Aorta (tissue), 5 donors: ENCODE data around the gene MCU. TPM values are rescaled to one million over a fixed set of nuclear protein-coding genes. Genes with fewer than 3 reads are reported as not detected.

Experiments
- ATAC-seq: fragments of 200-7000 bp; cut with Tn5 transposase; one replicate; pipeline ENCODE4 v1.9.1; 2022; ENCODE audit warnings: moderate library complexity; ENCODE audit not compliant: low FRiP score
- DNase-seq, 2 donors: peaks; one replicate each; pipeline ENCODE4 v3.0.0-alpha.2; 2020
- H3K27ac ChIP-seq, 2 donors: one replicate each; pipeline ENCODE4 v1.5.1; 2013; ENCODE audit warnings: low read length in 2 of 2, mild to moderate bottlenecking in 2 of 2, moderate library complexity in 2 of 2, control low read depth in 1 of 2, inconsistent platforms in 1 of 2, low read depth in 1 of 2
- H3K27me3 ChIP-seq, 2 donors: one replicate each; pipeline ENCODE4 v1.6.1; 2013; ENCODE audit warnings: control low read depth in 1 of 2, low read length in 1 of 2, mild to moderate bottlenecking in 1 of 2, moderate library complexity in 1 of 2; ENCODE audit not compliant: insufficient read depth in 2 of 2, control insufficient read depth in 1 of 2
- H3K36me3 ChIP-seq, 2 donors: one replicate each; pipeline ENCODE4 v1.6.1; 2013; ENCODE audit warnings: control low read depth in 1 of 2, low read length in 1 of 2, mild to moderate bottlenecking in 1 of 2; ENCODE audit not compliant: insufficient read depth in 2 of 2, control insufficient read depth in 1 of 2
- H3K4me1 ChIP-seq, 2 donors: one replicate each; pipeline ENCODE4 v1.6.1; 2013; ENCODE audit warnings: low read length in 2 of 2, control low read depth in 1 of 2, mild to moderate bottlenecking in 1 of 2, moderate library complexity in 1 of 2; ENCODE audit not compliant: insufficient read depth in 2 of 2, control insufficient read depth in 1 of 2
- H3K4me3 ChIP-seq, 2 donors: one replicate each; pipeline ENCODE4 v1.5.1; 2013; ENCODE audit warnings: low read length in 2 of 2, control low read depth in 1 of 2, mild to moderate bottlenecking in 1 of 2
- H3K9me3 ChIP-seq: one replicate; pipeline ENCODE4 v1.6.1; 2013; ENCODE audit warnings: mild to moderate bottlenecking, low read length; ENCODE audit not compliant: control insufficient read depth
- WGBS, 2 donors: extraction: QIAGEN DNeasy Blood & Tissue Kit; methylation state at CpG; one replicate each; pipeline ENCODE4 v1.1.7; 2013; 5-methylcytosine and 5-hydroxymethylcytosine counted together
- intact Hi-C, 2 donors: fragments of 100-400 bp; cut with DNase I; formaldehyde crosslinking; loops; one replicate each; pipeline versions ENCODE4 v1.14.2 to v1.15.0; 2022
- polyA plus RNA-seq, 2 donors: library from polyadenylated mRNA; stranded (reverse); fragments of 200-250 nt; gene quantifications; one replicate each; pipeline ENCODE4 v1.2.3, GENCODE V29; 2013
- total RNA-seq, 2 donors: library from RNA; stranded (reverse); fragmentation: NEBNext Ultra II Directional; extraction: Animal tissue kit (Norgen Biotek cat#: 25700); gene quantifications; one replicate each; pipeline ENCODE4 v1.2.1, GENCODE V29; 2021
- donor health status: healthy with polysubstance abuse.
- donor health status: Bipolar disorder and iron deficiency.
- donor health status: DM: no; HTN: no; CAD: no.
- donor health status: DM: no; HTN: no; CAD: no.
- donor health status: DM: yes; HTN: yes; CAD: no.

The MCU gene
- total and polyA plus RNA-seq, 4 donors, result 18.3 to 45.6 (median 26.6) TPM

- no peak overlapping the region for H3K4me3 ChIP-seq
- 97 to 98% methylated on average over 5 of the region's 5 CpGs for WGBS, 2 donors
- no peaks in the 10 kb centered on the region for H3K36me3 ChIP-seq
- no peaks in the 10 kb centered on the region for H3K27me3 ChIP-seq
- peak overlapping the region in 1 of 2 donors; percentile 17 for H3K27ac ChIP-seq
- no peaks in the 10 kb centered on the region for H3K9me3 ChIP-seq
- DNase-seq (no peak), ATAC-seq (no peak)
- intact Hi-C loops, result no loop called here
- peaks cover 0 to 4% of the 10 kb centered on the region in 2 donors for H3K4me1 ChIP-seq
These were observed 109.4 kb downstream of the MCU start for GRCh38 chr10:72801263-72801868.

GRCh38 chr10:72802332-72802731 lies 110.4 kb downstream of the MCU start:
- DNase-seq, result no peak
- intact Hi-C loops, result no loop called here

GRCh38 chr10:72802763-72803505 lies 111.0 kb downstream of the MCU start:
- WGBS, 2 donors, result 5 to 6% methylated on average over 4 of the region's 4 CpGs
- no peaks in the 10 kb centered on the region for H3K27me3 ChIP-seq
- H3K9me3 ChIP-seq, result no peaks in the 10 kb centered on the region
- no peak overlapping the region for H3K4me3 ChIP-seq
- ATAC-seq (no peak), DNase-seq (no peak)
- no peak overlapping the region for H3K27ac ChIP-seq
- H3K36me3 ChIP-seq, result no peaks in the 10 kb centered on the region
- H3K4me1 ChIP-seq, result peaks cover 0 to 4% of the 10 kb centered on the region in 2 donors
- intact Hi-C loops, result no loop called here

More at GRCh38 chr10:72802332-72802731, 110.4 kb downstream of the MCU start:
- no peak for ATAC-seq
- H3K4me3 ChIP-seq, result no peak overlapping the region
- no peak overlapping the region for H3K27ac ChIP-seq
- H3K27me3 ChIP-seq, result no peaks in the 10 kb centered on the region
- H3K4me1 ChIP-seq, result peaks cover 0 to 4% of the 10 kb centered on the region in 2 donors
- no peaks in the 10 kb centered on the region for H3K36me3 ChIP-seq
- H3K9me3 ChIP-seq, result no peaks in the 10 kb centered on the region
- 52 to 60% methylated on average over 2 of the region's 2 CpGs for WGBS, 2 donors

GRCh38 chr10:72808001-72808400 lies 116.1 kb downstream of the MCU start:
- intact Hi-C loops, result no loop called here
- no peaks in the 10 kb centered on the region for H3K4me1 ChIP-seq
- no peaks in the 10 kb centered on the region for H3K9me3 ChIP-seq
- no peaks in the 10 kb centered on the region for H3K27me3 ChIP-seq
- DNase-seq (no peak), ATAC-seq (no peak)
- H3K4me3 ChIP-seq, result no peak overlapping the region
- 85% methylated on average over 3 of the region's 3 CpGs for WGBS, 2 donors
- no peaks in the 10 kb centered on the region for H3K36me3 ChIP-seq
- no peak overlapping the region for H3K27ac ChIP-seq

GRCh38 chr10:72809006-72809405 lies 117.1 kb downstream of the MCU start:
- Histone ChIP-seq H3K9me3 (no peaks in the 10 kb centered on the region), H3K4me1 (peaks cover 0 to 2% of the 10 kb centered on the region in 2 donors), H3K36me3 (no peaks in the 10 kb centered on the region), H3K4me3 (no peak overlapping the region), H3K27me3 (no peaks in the 10 kb centered on the region), H3K27ac (no peak overlapping the region)
- 88 to 96% methylated on average over 1 of the region's 1 CpG for WGBS, 2 donors
- intact Hi-C loops, result no loop called here
- no peak for DNase-seq
- ATAC-seq, result no peak

GRCh38 chr10:72810976-72811375 lies 119.0 kb downstream of the MCU start:
- Histone ChIP-seq H3K27me3 (no peaks in the 10 kb centered on the region), H3K9me3 (no peaks in the 10 kb centered on the region), H3K27ac (no peak overlapping the region), H3K4me1 (peaks cover 0 to 3% of the 10 kb centered on the region in 2 donors), H3K36me3 (no peaks in the 10 kb centered on the region), H3K4me3 (no peak overlapping the region)
- DNase-seq, result no peak
- intact Hi-C loops, result no loop called here
- 72 to 85% methylated on average over 5 of the region's 5 CpGs for WGBS, 2 donors
- ATAC-seq, result no peak

GRCh38 chr10:72812415-72812752 lies 120.4 kb downstream of the MCU start:
- no peak for DNase-seq
- intact Hi-C loops, result no loop called here
- H3K9me3 ChIP-seq, result no peaks in the 10 kb centered on the region
- no peaks in the 10 kb centered on the region for H3K36me3 ChIP-seq
- no peak overlapping the region for H3K4me3 ChIP-seq
- peaks cover 0 to 3% of the 10 kb centered on the region in 2 donors for H3K4me1 ChIP-seq
- WGBS, 2 donors, result 100% methylated on average over 1 of the region's 1 CpG
- ATAC-seq, result no peak
- H3K27me3 ChIP-seq, result no peaks in the 10 kb centered on the region
- no peak overlapping the region for H3K27ac ChIP-seq

- intact Hi-C loops, result no loop called here
- 74 to 78% methylated on average over 4 of the region's 4 CpGs for WGBS, 2 donors
- ATAC-seq, result no peak
- Histone ChIP-seq H3K4me3 (no peak overlapping the region), H3K4me1 (peaks cover 0 to 3% of the 10 kb centered on the region in 2 donors), H3K27me3 (no peaks in the 10 kb centered on the region), H3K9me3 (no peaks in the 10 kb centered on the region), H3K27ac (no peak overlapping the region), H3K36me3 (no peaks in the 10 kb centered on the region)
- no peak for DNase-seq
These were observed 120.9 kb downstream of the MCU start for GRCh38 chr10:72812753-72813430.
